ENCODE measurements around the gene PBX3.

Gene PBX3

DNA sequence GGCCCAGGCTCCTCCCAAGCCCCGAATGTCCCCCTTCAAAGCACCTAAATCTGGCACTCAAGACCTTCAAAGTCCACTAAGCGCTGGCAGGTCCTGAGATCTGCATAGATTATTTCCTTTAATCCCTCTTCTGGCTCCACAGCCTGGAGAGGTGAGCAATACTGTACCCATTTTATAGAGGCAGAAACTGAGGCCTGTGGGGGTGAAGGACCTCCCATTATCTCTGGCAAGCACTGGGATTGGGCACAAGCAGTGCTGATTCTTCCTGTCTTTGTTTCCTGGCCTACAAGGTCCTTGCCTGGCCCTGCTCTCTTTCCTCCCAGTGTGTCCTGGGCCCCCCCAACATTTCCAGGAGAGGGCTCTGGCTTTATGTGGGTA, 252.3 kb downstream of the PBX3 start:
- no peak for FAIRE-seq

- no peak for FAIRE-seq
Measured at GRCh38 chr9:126000256-126000655, 253.1 kb downstream of the PBX3 start.

GRCh38 chr9:126000731-126001580, 253.8 kb downstream of the PBX3 start:
- FAIRE-seq, result no peak

DNA sequence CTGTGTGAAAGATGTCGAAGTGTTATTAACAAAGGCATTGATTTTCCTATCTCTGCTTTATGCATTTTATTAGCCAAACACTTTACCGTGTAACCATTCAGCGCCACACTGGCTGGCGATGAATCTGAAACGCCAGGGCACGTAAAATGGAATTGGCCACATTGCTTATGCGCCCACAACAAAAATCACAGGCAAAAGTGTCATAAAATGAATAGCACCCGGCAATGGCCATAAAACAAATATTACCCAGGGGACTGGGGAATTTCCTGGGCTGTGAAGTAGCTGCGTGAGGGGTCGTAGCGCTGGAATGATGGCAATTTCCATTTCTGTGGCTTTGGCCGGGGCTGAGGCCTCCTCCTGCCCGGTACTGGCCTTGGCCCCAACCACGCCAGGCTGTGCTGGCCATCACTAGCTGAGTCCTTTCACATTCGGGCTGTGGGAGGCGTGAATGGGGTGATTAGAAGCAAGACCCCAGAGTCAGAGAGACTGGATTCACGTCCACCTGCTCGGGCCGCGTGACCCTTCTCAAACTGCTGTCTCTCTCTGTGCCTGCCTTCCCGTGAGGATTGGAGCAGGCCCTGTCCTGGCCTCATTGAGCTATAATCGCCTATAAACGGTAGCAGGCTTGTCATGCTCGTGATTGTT, 254.5 kb downstream of the PBX3 start:
- no peak for FAIRE-seq

- FAIRE-seq, result no peak
Measured at GRCh38 chr9:126002476-126003350, 255.5 kb downstream of the PBX3 start.

GRCh38 chr9:126009047-126009446, 261.9 kb downstream of the PBX3 start:
- FAIRE-seq, result no peak

DNA sequence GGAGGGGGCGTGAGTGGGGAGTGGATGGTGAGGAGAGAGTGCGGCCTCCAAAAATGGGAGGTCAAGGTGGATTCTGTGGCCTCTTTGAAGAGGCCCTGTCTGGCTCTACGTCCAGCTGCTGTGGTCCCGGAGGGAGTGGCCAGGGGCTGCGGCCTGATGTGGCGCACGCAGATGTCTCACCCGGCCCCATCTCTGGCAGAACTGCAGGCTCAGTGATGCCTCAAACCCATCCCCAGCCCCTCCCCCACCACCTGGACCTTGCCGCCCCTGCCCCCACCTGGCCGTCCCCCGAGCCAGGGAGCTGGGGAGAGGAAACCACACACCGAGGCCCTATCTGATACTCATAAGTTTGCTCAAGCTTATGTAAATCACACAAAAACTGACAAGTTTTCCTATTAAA, 267.6 kb downstream of the PBX3 start:
- FAIRE-seq, result no peak

DNA sequence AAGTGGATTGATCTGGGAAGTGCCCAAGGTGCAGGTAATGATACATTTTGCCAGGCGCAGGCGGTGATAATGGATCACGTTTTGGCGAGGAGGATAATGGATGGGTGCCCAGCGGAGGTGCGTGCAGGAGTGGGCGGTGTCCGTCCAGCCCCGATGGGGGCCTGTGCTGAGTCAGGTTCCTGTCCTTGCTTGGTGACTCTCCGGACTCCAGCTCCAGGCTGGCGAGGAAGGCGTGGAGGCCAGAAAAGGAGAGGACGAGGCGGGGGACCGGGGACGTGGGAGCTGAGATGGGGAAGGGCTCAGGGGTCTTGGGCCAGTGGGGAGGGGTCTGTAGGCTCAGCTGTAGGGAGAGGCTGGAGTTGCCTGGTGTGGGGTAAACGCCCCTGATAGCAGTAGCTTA, 268.3 kb downstream of the PBX3 start:
- no peak for FAIRE-seq

DNA sequence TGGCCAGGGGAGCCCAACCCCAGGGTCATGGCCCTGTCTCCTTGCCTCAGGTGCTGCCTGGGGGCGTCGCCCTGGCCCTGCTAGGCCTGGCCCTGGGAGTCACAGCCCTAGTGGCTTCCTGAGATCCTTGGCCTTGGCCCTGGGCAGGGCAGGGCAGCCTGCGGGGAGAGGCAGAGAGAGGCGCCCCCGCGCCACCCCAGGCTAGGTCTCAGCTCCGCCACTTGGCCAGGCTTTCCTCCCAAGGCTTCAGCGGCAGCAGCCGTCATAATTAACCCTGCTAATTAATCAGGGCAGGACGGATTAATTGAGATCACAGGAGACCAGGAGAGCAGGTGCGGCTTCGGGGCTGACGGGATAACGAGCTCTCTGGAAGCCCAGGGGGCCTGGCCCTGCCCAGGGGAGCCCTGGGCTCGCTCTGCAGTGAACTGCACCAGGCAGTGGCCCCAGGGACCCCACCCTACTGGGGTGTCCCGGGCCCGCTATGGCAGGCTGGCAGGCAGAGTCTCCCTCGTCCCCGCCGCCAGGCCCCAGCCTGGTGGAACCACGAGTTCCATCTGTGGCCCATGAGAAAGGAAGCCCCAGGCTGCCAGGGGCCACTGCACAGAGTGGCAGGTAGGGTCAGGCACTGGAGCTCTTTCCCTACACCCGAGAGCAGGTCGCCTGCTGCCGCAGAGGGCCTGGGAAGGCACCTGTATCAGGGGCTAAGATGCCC, 269.6 kb downstream of the PBX3 start:
- no peak for FAIRE-seq

Data from endometrium (tissue), 2 donors.